IMR-90 (cell line): ENCODE measurements around the gene FLRT3. TPM values are rescaled to one million over a fixed set of nuclear protein-coding genes. Genes with fewer than 3 reads are reported as not detected.
A peak's percentile ranks its signal among the peaks of the same experiment; 100 is the strongest.

Source experiments
- ATAC-seq: fragments of 200-7000 bp; cut with Tn5 transposase; 2 replicates; pipeline ENCODE4 v1.9.1; 2020; ENCODE audit warnings: low read depth, mild to moderate bottlenecking, moderate library complexity
- BruUV-seq: library from RNA; stranded (reverse); fragments of 400-500 nt; replicated peaks from 2 replicates; lab custom pipeline; 2021; lab: Mats Ljungman, UMichigan
- CTCF ChIA-PET: fragments of 300-600 bp; formaldehyde crosslinking; extraction: SDS; loops from one replicate; lab custom pipeline; 2021; ENCODE audit warnings: antibody characterized with exemption; lab: Yijun Ruan, JAX
- POLR2A ChIA-PET: fragments of 300-600 bp; sonication (Branson Sonifier 250); formaldehyde crosslinking; loops from one replicate; lab custom pipeline; 2022; ENCODE audit warnings: antibody characterized with exemption; ENCODE audit not compliant: unreplicated experiment; lab: Charles Lee
- DNase-seq: peaks from one replicate; pipeline ENCODE4 v3.0.0; 2013
- H2AFZ ChIP-seq: replicated peaks from 2 replicates; pipeline ENCODE3; 2013; ENCODE audit warnings: low read length, mild to moderate bottlenecking; ENCODE audit not compliant: poor library complexity
- H2AK5ac ChIP-seq: 2 replicates; pipeline ENCODE4 v1.6.1; 2013; ENCODE audit warnings: low read depth, low read length, inconsistent platforms
- H2AK9ac ChIP-seq: replicated peaks from 2 replicates; pipeline ENCODE3; 2013; ENCODE audit warnings: mild to moderate bottlenecking, low read depth, low read length, moderate library complexity; ENCODE audit not compliant: poor library complexity
- H2BK120ac ChIP-seq: 2 replicates; pipeline ENCODE4 v1.6.1; 2013; ENCODE audit warnings: low read depth, low read length, inconsistent platforms
- H2BK15ac ChIP-seq: 3 replicates; pipeline ENCODE4 v1.6.1; 2013; ENCODE audit warnings: low read depth, low read length, inconsistent platforms
- H2BK20ac ChIP-seq: 2 replicates; pipeline ENCODE4 v1.6.1; 2013; ENCODE audit warnings: low read depth, mild to moderate bottlenecking, inconsistent platforms, low read length, moderate library complexity
- H2BK5ac ChIP-seq: 2 replicates; pipeline ENCODE4 v1.6.1; 2013; ENCODE audit warnings: mild to moderate bottlenecking, low read depth, low read length, inconsistent platforms; ENCODE audit not compliant: poor library complexity, severe bottlenecking
- H3K14ac ChIP-seq: replicated peaks from 2 replicates; pipeline ENCODE4 v1.6.1; 2013; ENCODE audit warnings: low read depth, low read length, inconsistent platforms
- H3K18ac ChIP-seq: 2 replicates; pipeline ENCODE4 v1.6.1; 2013; ENCODE audit warnings: low read depth, low read length, control low read depth
- H3K23ac ChIP-seq: 2 replicates; pipeline ENCODE4 v1.6.1; 2013; ENCODE audit warnings: low read depth, low read length, inconsistent platforms
- H3K27ac ChIP-seq: 2 replicates; pipeline ENCODE4 v1.5.1; 2013; ENCODE audit warnings: mild to moderate bottlenecking, control low read depth, low read length; ENCODE audit not compliant: insufficient read depth
- H3K27me3 ChIP-seq: 2 replicates; pipeline ENCODE4 v1.6.1; 2013; ENCODE audit warnings: low read length; ENCODE audit not compliant: control insufficient read depth, insufficient read depth
- H3K36me3 ChIP-seq: 2 replicates; pipeline ENCODE4 v1.6.1; 2013; ENCODE audit warnings: low read length, mixed read lengths; ENCODE audit not compliant: control insufficient read depth, insufficient read depth
- H3K4ac ChIP-seq: 2 replicates; pipeline ENCODE4 v1.6.1; 2013; ENCODE audit warnings: low read depth, low read length, inconsistent platforms
- H3K4me1 ChIP-seq: 2 replicates; pipeline ENCODE4 v1.6.1; 2013; ENCODE audit warnings: low read length, mixed read lengths; ENCODE audit not compliant: control insufficient read depth, insufficient read depth
- H3K4me2 ChIP-seq: 2 replicates; pipeline ENCODE4 v1.6.1; 2013; ENCODE audit warnings: low read depth, mild to moderate bottlenecking, control low read depth, low read length, moderate library complexity
- H3K4me3 ChIP-seq: 2 replicates; pipeline ENCODE4 v1.5.1; 2013; ENCODE audit warnings: low read depth, mild to moderate bottlenecking, control low read depth, low read length, moderate library complexity; ENCODE audit not compliant: insufficient read depth
- H3K56ac ChIP-seq: 2 replicates; pipeline ENCODE4 v1.6.1; 2013; ENCODE audit warnings: low read length, inconsistent platforms; ENCODE audit not compliant: insufficient read depth; ENCODE audit errors: extremely low read depth
- H3K79me1 ChIP-seq, 2 experiments: 2 replicates each; pipeline ENCODE4 v1.6.1; 2013; ENCODE audit warnings: low read length in 2 of 2, inconsistent platforms in 1 of 2, low read depth in 1 of 2
- H3K9ac ChIP-seq: 2 replicates; pipeline ENCODE4 v1.6.1; 2013; ENCODE audit warnings: low read depth, low read length, control low read depth
- H3K9me1 ChIP-seq: 2 replicates; pipeline ENCODE4 v1.6.1; 2013; ENCODE audit warnings: low read length, inconsistent platforms; ENCODE audit not compliant: insufficient read depth
- H3K9me3 ChIP-seq: 2 replicates; pipeline ENCODE4 v1.6.1; 2013; ENCODE audit warnings: low read length; ENCODE audit not compliant: control insufficient read depth, insufficient read depth
- H4K20me1 ChIP-seq: 2 replicates; pipeline ENCODE4 v1.6.1; 2013; ENCODE audit warnings: low read length, inconsistent platforms; ENCODE audit not compliant: insufficient read depth
- H4K5ac ChIP-seq: 2 replicates; pipeline ENCODE4 v1.6.1; 2013; ENCODE audit warnings: mild to moderate bottlenecking, low read depth, low read length, control low read depth
- H4K8ac ChIP-seq, 2 experiments: 2 replicates each; pipeline ENCODE4 v1.6.1; 2013; ENCODE audit warnings: low read depth in 2 of 2, low read length in 2 of 2, control low read depth in 1 of 2, inconsistent platforms in 1 of 2
- H4K91ac ChIP-seq: 2 replicates; pipeline ENCODE4 v1.6.1; 2013; ENCODE audit warnings: low read depth, low read length, inconsistent platforms; ENCODE audit not compliant: insufficient read depth
- MAFK ChIP-seq: IDR thresholded peaks from 2 replicates; pipeline ENCODE4 v1.6.1; 2012; ENCODE audit warnings: low read depth, low read length, improper control_type of control experiment
- MAZ ChIP-seq: IDR thresholded peaks from 2 replicates; pipeline ENCODE4 v1.6.1; 2012; ENCODE audit warnings: low read depth, mild to moderate bottlenecking, low read length, improper control_type of control experiment, moderate library complexity, borderline replicate concordance
- RFX5 ChIP-seq: IDR thresholded peaks from 2 replicates; pipeline ENCODE4 v1.8.0; 2012; ENCODE audit warnings: low read depth, mild to moderate bottlenecking, low read length, moderate library complexity
- USF2 ChIP-seq: fragments of 150-350 bp; IDR thresholded peaks from 2 replicates; pipeline ENCODE4 v1.6.1; 2017; ENCODE audit warnings: mild to moderate bottlenecking, antibody characterized with exemption, low read length, low read depth
- WGBS, 2 experiments: methylation state at CpG; one replicate each; pipeline versions ENCODE4 v1.1.5 to v1.1.7; 2013; ENCODE audit warnings: missing lambda C conversion rate in 2 of 2; ENCODE audit not compliant: insufficient read length in 1 of 2; ENCODE audit errors: extremely low coverage in 2 of 2; 5-methylcytosine and 5-hydroxymethylcytosine counted together
- dilution Hi-C: fragments of 300-500 bp; cut with HindIII; formaldehyde crosslinking; loops from one replicate; pipeline ENCODE4 v1.14.3; 2018; ENCODE audit warnings: low sequenced_read_pairs; ENCODE audit not compliant: unreplicated experiment
- in situ Hi-C: fragments of 300-500 bp; cut with MboI; formaldehyde crosslinking; loops from 3 replicates; pipeline ENCODE4 v1.14.3; 2019; ENCODE audit warnings: low sequenced_read_pairs, inconsistent platforms, mixed read lengths
- intact Hi-C: fragments of 100-400 bp; cut with micrococcal nuclease; formaldehyde crosslinking; loops from 2 replicates; pipeline ENCODE4 v1.10.0; 2022
- polyA plus RNA-seq, 3 experiments: library from polyadenylated mRNA; depleted of rRNA; stranded (reverse); fragments of >200 nt; gene quantifications; 2 replicates each; pipeline ENCODE4 v1.2.3, GENCODE V29; 2012; ENCODE audit warnings: low replicate concordance in 1 of 3
- total RNA-seq: library from RNA; depleted of rRNA; stranded (reverse); fragments of >200 nt; gene quantifications from 2 replicates; pipeline ENCODE4 v1.2.3, GENCODE V29; 2012

FLRT3 gene
- total and polyA plus RNA-seq, 2 of the 4 experiments (the other 2 are of a cell fraction), result 1.8 to 6.6 TPM

- Histone ChIP-seq H3K27ac (no peak overlapping the region), H3K56ac (no peak overlapping the region), H3K27me3 (no peaks in the 10 kb centered on the region), H4K8ac (no peak overlapping the region), H4K5ac (no peak overlapping the region), H3K23ac (no peak overlapping the region), H3K9me1 (no peaks in the 10 kb centered on the region), H3K9ac (no peak overlapping the region), H4K20me1 (no peaks in the 10 kb centered on the region), H2BK15ac (0 out of 3 replicates have a peak overlapping the region, but pooled peaks have one; percentile 57), H3K4me2 (no peak overlapping the region), H2BK20ac (peak overlapping the region; percentile 45), H3K4me3 (no peak overlapping the region), H2AK9ac (no peak overlapping the region), H3K14ac (no peak overlapping the region), H3K79me1 (no peaks in the 10 kb centered on the region), H3K18ac (no peak overlapping the region; the same call in 1 of the 2 replicates), H4K91ac (no peak overlapping the region), H3K4ac (no peak overlapping the region), H3K9me3 (peaks cover 2% of the 10 kb centered on the region; the same call in 1 of the 2 replicates), H3K36me3 (no peaks in the 10 kb centered on the region), H2BK120ac (no peak overlapping the region), H2AK5ac (no peak overlapping the region), H2AFZ (no peak overlapping the region), H3K4me1 (no peaks in the 10 kb centered on the region), H2BK5ac (no peak overlapping the region)
- intact Hi-C loops (no loop called here), dilution Hi-C loops (no loop called here), in situ Hi-C loops (no loop called here)
- TF ChIP-seq MAZ, result no peak
- no peak for TF ChIP-seq USF2
- TF ChIP-seq MAFK, result no peak
- no peak for TF ChIP-seq RFX5
- ChIA-PET CTCF (interaction anchor here (0.8 kb wide), 1 partner anchor 48 kb away, joined by 3 read pairs; the partner anchor contains the start of gene FLRT3), POLR2A (no interaction called here)
- ATAC-seq (no peak), DNase-seq (no peak)
- WGBS, 2 experiments, result no CpG with 5 or more reads among the region's 2 CpGs
- no TSS peak for BruUV-seq
These were observed 47.8 kb upstream of the FLRT3 start for GRCh38 chr20:14385176-14385740.
